ENCODE measurements around the gene LDLRAD1.

DNA sequence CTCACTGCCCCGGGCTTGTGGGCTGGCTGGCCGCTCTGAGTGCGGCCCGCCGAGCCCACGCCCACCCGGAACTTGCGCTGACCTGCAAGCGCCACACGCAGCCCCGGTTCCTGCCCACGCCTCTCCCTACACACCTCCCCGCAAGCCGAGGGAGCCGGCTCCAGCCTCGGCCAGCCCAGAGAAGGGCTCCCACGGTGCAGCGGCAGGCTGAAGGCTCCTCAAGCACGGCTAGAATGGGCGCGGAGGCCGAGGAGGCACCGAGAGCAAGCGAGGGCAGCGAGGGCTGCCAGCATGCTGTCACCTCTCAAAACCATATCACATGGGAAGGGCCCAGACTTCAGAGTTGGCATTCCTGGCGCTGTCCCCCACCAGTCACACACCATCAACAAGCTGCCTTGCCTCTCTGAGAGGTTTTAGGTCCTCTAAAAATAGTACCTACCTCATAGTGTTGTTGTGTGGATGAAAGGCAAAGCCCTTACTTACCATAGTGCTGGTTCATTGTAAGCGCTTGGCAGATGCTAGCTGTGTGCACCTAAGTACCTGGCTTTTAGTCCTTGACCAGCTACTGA is 13.4 kb downstream of the LDLRAD1 start:
- TF ChIP-seq, protein P1, sequence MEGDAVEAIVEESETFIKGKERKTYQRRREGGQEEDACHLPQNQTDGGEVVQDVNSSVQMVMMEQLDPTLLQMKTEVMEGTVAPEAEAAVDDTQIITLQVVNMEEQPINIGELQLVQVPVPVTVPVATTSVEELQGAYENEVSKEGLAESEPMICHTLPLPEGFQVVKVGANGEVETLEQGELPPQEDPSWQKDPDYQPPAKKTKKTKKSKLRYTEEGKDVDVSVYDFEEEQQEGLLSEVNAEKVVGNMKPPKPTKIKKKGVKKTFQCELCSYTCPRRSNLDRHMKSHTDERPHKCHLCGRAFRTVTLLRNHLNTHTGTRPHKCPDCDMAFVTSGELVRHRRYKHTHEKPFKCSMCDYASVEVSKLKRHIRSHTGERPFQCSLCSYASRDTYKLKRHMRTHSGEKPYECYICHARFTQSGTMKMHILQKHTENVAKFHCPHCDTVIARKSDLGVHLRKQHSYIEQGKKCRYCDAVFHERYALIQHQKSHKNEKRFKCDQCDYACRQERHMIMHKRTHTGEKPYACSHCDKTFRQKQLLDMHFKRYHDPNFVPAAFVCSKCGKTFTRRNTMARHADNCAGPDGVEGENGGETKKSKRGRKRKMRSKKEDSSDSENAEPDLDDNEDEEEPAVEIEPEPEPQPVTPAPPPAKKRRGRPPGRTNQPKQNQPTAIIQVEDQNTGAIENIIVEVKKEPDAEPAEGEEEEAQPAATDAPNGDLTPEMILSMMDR (conservative IDR thresholded peaks at IDR 0.05) = no peak
- no peak for TF ChIP-seq ZFX (IDR thresholded peaks at IDR 0.05)

Data from C4-2B (cell line).